PC-9 (cell line): Measurements from ENCODE around the gene KRTAP5-9. TPM values are rescaled to one million over a fixed set of nuclear protein-coding genes. Genes with fewer than 3 reads are reported as not detected.

ENCODE experiments used
- BruUV-seq: library from RNA; stranded (reverse); fragments of 400-500 nt; replicated peaks from 2 replicates; lab custom pipeline; 2021; lab: Mats Ljungman, UMichigan
- CTCF ChIA-PET: fragments of 300-600 bp; sonication (Branson Sonifier 250); formaldehyde crosslinking; loops from one replicate; lab custom pipeline; 2022; ENCODE audit warnings: antibody characterized with exemption; lab: Charles Lee
- POLR2A ChIA-PET: fragments of 300-600 bp; sonication (Branson Sonifier 250); formaldehyde crosslinking; loops from one replicate; lab custom pipeline; 2022; ENCODE audit warnings: antibody characterized with exemption; ENCODE audit not compliant: unreplicated experiment; lab: Charles Lee
- DNase-seq, 2 experiments: peaks; one replicate each; pipeline versions ENCODE4 v3.0.0 to v3.0.0-alpha.2; 2015 to 2022; ENCODE audit warnings: mixed read lengths in 1 of 2
- H2AFZ ChIP-seq: fragments of 200-600 bp; sonication (generic); 2 replicates; pipeline ENCODE4 v1.8.1; 2017; ENCODE audit warnings: antibody characterized with exemption
- H3F3A ChIP-seq: fragments of 200-600 bp; sonication (generic); 2 replicates; pipeline ENCODE4 v1.8.1; 2017; ENCODE audit warnings: antibody characterized with exemption, mild to moderate bottlenecking, low read depth; ENCODE audit not compliant: insufficient read depth
- H3K27ac ChIP-seq: fragments of 200-600 bp; sonication (generic); 2 replicates; pipeline ENCODE4 v1.6.1; 2016; ENCODE audit warnings: mixed run types
- H3K27me3 ChIP-seq: fragments of 200-600 bp; sonication (generic); 2 replicates; pipeline ENCODE4 v1.6.1; 2016; ENCODE audit warnings: low read depth, mixed run types; ENCODE audit not compliant: insufficient read depth
- H3K36me3 ChIP-seq: fragments of 200-600 bp; sonication (generic); 2 replicates; pipeline ENCODE4 v1.6.1; 2016; ENCODE audit warnings: low read depth, mixed run types
- H3K4me1 ChIP-seq: fragments of 200-600 bp; sonication (generic); replicated peaks from 2 replicates; pipeline ENCODE4 v1.6.1; 2016; ENCODE audit warnings: mixed run types; ENCODE audit not compliant: insufficient read depth
- H3K4me2 ChIP-seq: fragments of 200-600 bp; sonication (generic); 2 replicates; pipeline ENCODE4 v1.6.1; 2017; ENCODE audit warnings: mixed run types
- H3K4me3 ChIP-seq: fragments of 200-600 bp; sonication (generic); 2 replicates; pipeline ENCODE4 v1.6.1; 2016; ENCODE audit warnings: mixed run types
- H3K79me2 ChIP-seq: fragments of 200-600 bp; sonication (generic); 2 replicates; pipeline ENCODE4 v1.6.1; 2017; ENCODE audit warnings: low read depth, mixed run types
- H3K9me2 ChIP-seq: fragments of 200-600 bp; sonication (generic); 2 replicates; pipeline ENCODE4 v1.8.1; 2017; ENCODE audit warnings: mild to moderate bottlenecking; ENCODE audit not compliant: insufficient read depth
- H3K9me3 ChIP-seq: fragments of 200-600 bp; sonication (generic); 2 replicates; pipeline ENCODE4 v1.8.1; 2016; ENCODE audit warnings: low read depth; ENCODE audit not compliant: insufficient read depth
- H4K20me1 ChIP-seq: fragments of 200-600 bp; sonication (generic); 2 replicates; pipeline ENCODE4 v1.8.1; 2017; ENCODE audit not compliant: insufficient read depth
- CTCF ChIP-seq: fragments of 200-600 bp; sonication (generic); conservative IDR thresholded peaks from 2 replicates; pipeline ENCODE4 v1.6.1; 2017; ENCODE audit warnings: mixed run types, antibody characterized with exemption, mild to moderate bottlenecking, moderate library complexity
- EZH2 ChIP-seq: fragments of 200-600 bp; sonication (generic); IDR thresholded peaks from 2 replicates; pipeline ENCODE4 v1.8.0; 2017; ENCODE audit warnings: antibody characterized with exemption, low read depth
- intact Hi-C: fragments of 100-400 bp; cut with micrococcal nuclease; formaldehyde crosslinking; loops from one replicate; pipeline ENCODE4 v1.10.0; 2022; ENCODE audit not compliant: unreplicated experiment
- total RNA-seq: library from RNA; stranded (reverse); gene quantifications from 2 replicates; pipeline ENCODE4 v1.2.3, GENCODE V29; 2021

Gene KRTAP5-9
- total RNA-seq, 1 experiment from 2014 or later, result not detected

GRCh38 chr11:71544525-71545214, 3.5 kb upstream of the KRTAP5-9 start:
- TF ChIP-seq CTCF, result no peak
- TF ChIP-seq EZH2, result no peak
- H3F3A ChIP-seq, result no peaks in the 10 kb centered on the region
- H3K9me3 ChIP-seq, result no peaks in the 10 kb centered on the region
- no peak overlapping the region for H3K4me2 ChIP-seq
- no peaks in the 10 kb centered on the region for H3K79me2 ChIP-seq
- peaks cover 41% of the 10 kb centered on the region for H3K27me3 ChIP-seq
- no peak overlapping the region for H2AFZ ChIP-seq
- intact Hi-C loops, result no loop called here
- H3K4me3 ChIP-seq, result no peak overlapping the region
- H3K36me3 ChIP-seq, result no peaks in the 10 kb centered on the region
- 0 out of 2 replicates have a peak, but pooled peaks cover 5% of the 10 kb centered on the region for H3K4me1 ChIP-seq
- BruUV-seq, result no TSS peak
- ChIA-PET POLR2A (no interaction called here), CTCF (no interaction called here)
- no peak for DNase-seq
- no peak overlapping the region for H3K27ac ChIP-seq
- no peaks in the 10 kb centered on the region for H3K9me2 ChIP-seq
- H4K20me1 ChIP-seq, result no peaks in the 10 kb centered on the region

- peaks cover 45% of the 10 kb centered on the region for H3K27me3 ChIP-seq
- no peak overlapping the region for H2AFZ ChIP-seq
- H3K27ac ChIP-seq, result no peak overlapping the region
- no peak overlapping the region for H3K4me3 ChIP-seq
- H3K4me2 ChIP-seq, result no peak overlapping the region
- no peak for DNase-seq
- no peaks in the 10 kb centered on the region for H3K36me3 ChIP-seq
- no peaks in the 10 kb centered on the region for H4K20me1 ChIP-seq
- intact Hi-C loops, result no loop called here
- no peaks in the 10 kb centered on the region for H3K9me3 ChIP-seq
- H3K4me1 ChIP-seq, result 0 out of 2 replicates have a peak, but pooled peaks cover 5% of the 10 kb centered on the region
- no peaks in the 10 kb centered on the region for H3K9me2 ChIP-seq
- ChIA-PET CTCF (no interaction called here), POLR2A (no interaction called here)
- no peaks in the 10 kb centered on the region for H3F3A ChIP-seq
- no peaks in the 10 kb centered on the region for H3K79me2 ChIP-seq
- BruUV-seq, result no TSS peak
- TF ChIP-seq EZH2, result no peak
- no peak for TF ChIP-seq CTCF
Measured at GRCh38 chr11:71545405-71545966, 2.7 kb upstream of the KRTAP5-9 start.

- intact Hi-C loops, result no loop called here
- no TSS peak for BruUV-seq
- no peak for TF ChIP-seq CTCF
- no peak for TF ChIP-seq EZH2
Measured at GRCh38 chr11:71548716-71549151, 514 bp downstream of the KRTAP5-9 start.

More at GRCh38 chr11:71548716-71549151, 514 bp downstream of the KRTAP5-9 start:
- Histone ChIP-seq H3K27me3 (peaks cover 45% of the 10 kb centered on the region), H3K4me1 (0 out of 2 replicates have a peak, but pooled peaks cover 1% of the 10 kb centered on the region), H3K36me3 (no peaks in the 10 kb centered on the region), H3K9me2 (no peaks in the 10 kb centered on the region), H3K79me2 (no peaks in the 10 kb centered on the region), H3F3A (no peaks in the 10 kb centered on the region), H2AFZ (no peak overlapping the region), H3K4me2 (no peak overlapping the region), H3K9me3 (no peaks in the 10 kb centered on the region), H4K20me1 (no peaks in the 10 kb centered on the region), H3K27ac (no peak overlapping the region), H3K4me3 (no peak overlapping the region)
- no peak for DNase-seq
- POLR2A ChIA-PET, result no interaction called here
- CTCF ChIA-PET, result no interaction called here
